HCT116 (cell line): Measurements from ENCODE around the gene PAFAH1B1. TPM values are rescaled to one million over a fixed set of nuclear protein-coding genes. Genes with fewer than 3 reads are reported as not detected.
"Not testable (repeated sequence)": the region's sequence is repeated elsewhere in the genome, so short reads cannot be mapped to it uniquely, and the experiment has no call there.

ENCODE experiments used
- ATAC-seq: fragments of 200-7000 bp; cut with Tn5 transposase; 2 replicates; pipeline ENCODE4 v1.9.1; 2020; ENCODE audit warnings: mild to moderate bottlenecking, moderate library complexity
- BruUV-seq: library from RNA; stranded (reverse); fragments of 400-500 nt; replicated peaks from 2 replicates; lab custom pipeline; 2021; lab: Mats Ljungman, UMichigan
- CTCF ChIA-PET: fragments of 300-600 bp; sonication (Branson Sonifier 250); formaldehyde crosslinking; loops from one replicate; lab custom pipeline; 2021; ENCODE audit warnings: antibody characterized with exemption; lab: Charles Lee
- POLR2A ChIA-PET: fragments of 300-600, 350-600 bp; sonication (Branson Sonifier 250); formaldehyde crosslinking; loops from one replicate; lab custom pipeline; 2021; ENCODE audit warnings: antibody characterized with exemption; lab: Charles Lee
- RAD21 ChIA-PET, 2 experiments: fragments of 300-600 bp; sonication (Branson Sonifier 250); formaldehyde crosslinking; loops; one replicate each; lab custom pipeline; 2023; ENCODE audit warnings: low total read pairs in 2 of 2; ENCODE audit not compliant: uncharacterized antibody in 2 of 2, unreplicated experiment in 2 of 2, low non-redundant PET in 1 of 2; lab: Charles Lee
- DNase-seq: peaks from one replicate; pipeline ENCODE4 v3.0.0-alpha.2; 2010; ENCODE audit warnings: low read depth, low spot score
- H2AFZ ChIP-seq: fragments of 200-600 bp; shearing (Covaris generic), sonication (generic); 2 replicates; pipeline ENCODE4 v1.6.1; 2017; ENCODE audit warnings: low read depth, mixed run types, mixed read lengths, antibody characterized with exemption, low read length; ENCODE audit not compliant: poor library complexity, severe bottlenecking
- H3K27ac ChIP-seq: 2 replicates; pipeline ENCODE4 v1.5.1; 2012; ENCODE audit warnings: low read depth, low read length
- H3K27me3 ChIP-seq: fragments of 200-600 bp; sonication (generic); 2 replicates; pipeline ENCODE4 v1.6.1; 2016; ENCODE audit warnings: mixed run types, low read length, mixed read lengths; ENCODE audit not compliant: insufficient read depth
- H3K36me3 ChIP-seq, 2 experiments: fragments of 200-500 bp in 1 of 2; fragments of 200-600 bp in 1 of 2; sonication (Bioruptor generic) in 1 of 2; sonication (generic) in 1 of 2; 2 replicates each; pipeline versions ENCODE4 v1.5.1 to v1.6.1; 2014 to 2016; ENCODE audit warnings: low read length in 2 of 2, inconsistent platforms in 1 of 2, mixed read lengths in 1 of 2, mixed run types in 1 of 2; ENCODE audit not compliant: insufficient read depth in 2 of 2, control insufficient read depth in 1 of 2
- H3K4me1 ChIP-seq, 2 experiments: fragments of 200-600 bp in 1 of 2; sonication (generic) in 1 of 2; 2 replicates each; pipeline versions ENCODE4 v1.5.1 to v1.6.1; 2012 to 2017; ENCODE audit warnings: low read length in 2 of 2, inconsistent platforms in 1 of 2, mild to moderate bottlenecking in 1 of 2, mixed read lengths in 1 of 2, mixed run types in 1 of 2, moderate library complexity in 1 of 2; ENCODE audit not compliant: insufficient read depth in 2 of 2, control insufficient read depth in 1 of 2
- H3K4me2 ChIP-seq: fragments of 200-600 bp; sonication (generic); 2 replicates; pipeline ENCODE4 v1.6.1; 2017; ENCODE audit warnings: mixed run types, low read length, mixed read lengths
- H3K4me3 ChIP-seq, 2 experiments: fragments of 200-600 bp in 1 of 2; sonication (generic) in 1 of 2; replicated peaks in 1 of 2; 2 replicates each; pipeline ENCODE4 v1.5.1; 2011 to 2016; ENCODE audit warnings: low read length in 2 of 2, control low read depth in 1 of 2, low read depth in 1 of 2, mild to moderate bottlenecking in 1 of 2, mixed read lengths in 1 of 2, mixed run types in 1 of 2
- H3K79me2 ChIP-seq: fragments of 200-600 bp; sonication (generic); 2 replicates; pipeline ENCODE4 v1.6.1; 2017; ENCODE audit warnings: mild to moderate bottlenecking, mixed run types, low read length, moderate library complexity, mixed read lengths; ENCODE audit not compliant: insufficient read depth
- H3K9ac ChIP-seq: fragments of 200-600 bp; sonication (generic); 2 replicates; pipeline ENCODE4 v1.6.1; 2016; ENCODE audit warnings: low read length, mixed read lengths
- H3K9me2 ChIP-seq: fragments of 200-600 bp; sonication (generic), shearing (Covaris generic); 2 replicates; pipeline ENCODE4 v1.6.1; 2017; ENCODE audit warnings: mixed run types, mild to moderate bottlenecking, moderate library complexity; ENCODE audit not compliant: insufficient read depth
- H3K9me3 ChIP-seq, 2 experiments: fragments of 200-500 bp in 1 of 2; fragments of 200-600 bp in 1 of 2; sonication (Bioruptor generic) in 1 of 2; sonication (generic) in 1 of 2; 2 replicates each; pipeline ENCODE4 v1.6.1; 2014 to 2017; ENCODE audit warnings: low read length in 2 of 2, mixed read lengths in 2 of 2, inconsistent platforms in 1 of 2, low read depth in 1 of 2, mild to moderate bottlenecking in 1 of 2, mixed run types in 1 of 2, moderate library complexity in 1 of 2; ENCODE audit not compliant: control insufficient read depth in 1 of 2, insufficient read depth in 1 of 2
- H4K20me1 ChIP-seq: fragments of 200-600 bp; sonication (generic), shearing (Covaris generic); 2 replicates; pipeline ENCODE4 v1.6.1; 2017; ENCODE audit warnings: mixed run types, mild to moderate bottlenecking, moderate library complexity; ENCODE audit not compliant: insufficient read depth
- ATF3 ChIP-seq: IDR thresholded peaks from 2 replicates; pipeline ENCODE4 v1.6.1; 2012
- EZH2 ChIP-seq: fragments of 200-600 bp; sonication (generic); IDR thresholded peaks from 2 replicates; pipeline ENCODE4 v1.6.1; 2017; ENCODE audit warnings: antibody characterized with exemption, mixed run types
- FOSL1 ChIP-seq: IDR thresholded peaks from 2 replicates; pipeline ENCODE4 v1.6.1; 2012; ENCODE audit warnings: low read depth
- POLR2A ChIP-seq: IDR thresholded peaks from 2 replicates; pipeline ENCODE4 v1.7.0; 2011; ENCODE audit warnings: borderline replicate concordance; ENCODE audit not compliant: insufficient read depth, insufficient read length; ENCODE audit errors: extremely low read depth
- RAD21 ChIP-seq: IDR thresholded peaks from 2 replicates; pipeline ENCODE4 v1.6.1; 2012; ENCODE audit warnings: low read depth, mild to moderate bottlenecking
- REST ChIP-seq: IDR thresholded peaks from 2 replicates; pipeline ENCODE4 v1.6.1; 2012; ENCODE audit warnings: low read depth
- SIN3A ChIP-seq: IDR thresholded peaks from 2 replicates; pipeline ENCODE4 v1.6.1; 2012; ENCODE audit warnings: low read depth
- SRF ChIP-seq: IDR thresholded peaks from 2 replicates; pipeline ENCODE4 v1.6.1; 2012; ENCODE audit warnings: low read depth
- ZFX ChIP-seq: fragments of 450-650 bp; IDR thresholded peaks from 2 replicates; pipeline ENCODE4 v1.6.1; 2017
- intact Hi-C: fragments of 100-400 bp; cut with micrococcal nuclease; formaldehyde crosslinking; loops from 2 replicates; pipeline ENCODE4 v1.10.0; 2022
- total RNA-seq: library from RNA; stranded (reverse); gene quantifications from one replicate; pipeline ENCODE4 v1.2.1, GENCODE V29; 2021; ENCODE audit not compliant: unreplicated experiment
- TF ChIP-seq, protein P1 (sequence below): IDR thresholded peaks from 2 replicates; pipeline ENCODE4 v1.6.1; 2011; ENCODE audit warnings: mild to moderate bottlenecking, low read length, moderate library complexity; ENCODE audit not compliant: insufficient replicate concordance; ENCODE audit errors: extremely low read depth

PAFAH1B1 gene
- total RNA-seq, 1 experiment from 2014 or later, result 113 TPM

GRCh38 chr17:2672026-2672425 lies 78.6 kb downstream of the PAFAH1B1 start:
- no peaks in the 10 kb centered on the region for H3K27me3 ChIP-seq
- peaks cover 49 to 61% of the 10 kb centered on the region in 2 experiments for H3K36me3 ChIP-seq
- DNase-seq, result no peak
- TF ChIP-seq SIN3A (no peak), POLR2A (no peak), RAD21 (no peak), SRF (no peak), FOSL1 (no peak), ZFX (no peak), EZH2 (no peak), ATF3 (no peak), REST (no peak)
- TF ChIP-seq, protein P1, sequence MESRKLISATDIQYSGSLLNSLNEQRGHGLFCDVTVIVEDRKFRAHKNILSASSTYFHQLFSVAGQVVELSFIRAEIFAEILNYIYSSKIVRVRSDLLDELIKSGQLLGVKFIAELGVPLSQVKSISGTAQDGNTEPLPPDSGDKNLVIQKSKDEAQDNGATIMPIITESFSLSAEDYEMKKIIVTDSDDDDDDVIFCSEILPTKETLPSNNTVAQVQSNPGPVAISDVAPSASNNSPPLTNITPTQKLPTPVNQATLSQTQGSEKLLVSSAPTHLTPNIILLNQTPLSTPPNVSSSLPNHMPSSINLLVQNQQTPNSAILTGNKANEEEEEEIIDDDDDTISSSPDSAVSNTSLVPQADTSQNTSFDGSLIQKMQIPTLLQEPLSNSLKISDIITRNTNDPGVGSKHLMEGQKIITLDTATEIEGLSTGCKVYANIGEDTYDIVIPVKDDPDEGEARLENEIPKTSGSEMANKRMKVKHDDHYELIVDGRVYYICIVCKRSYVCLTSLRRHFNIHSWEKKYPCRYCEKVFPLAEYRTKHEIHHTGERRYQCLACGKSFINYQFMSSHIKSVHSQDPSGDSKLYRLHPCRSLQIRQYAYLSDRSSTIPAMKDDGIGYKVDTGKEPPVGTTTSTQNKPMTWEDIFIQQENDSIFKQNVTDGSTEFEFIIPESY, result no peak
- TF ChIP-seq, all 23 proteins: peak for 0
- intact Hi-C loops, result loop anchor here (10.0 kb wide), 3 partner anchors 77 to 247 kb away; partner anchors contain the start of gene PAFAH1B1
- Histone ChIP-seq H4K20me1 (peaks cover 5% of the 10 kb centered on the region; the same call in 1 of the 2 replicates), H3K4me1 (no peaks in the 10 kb centered on the region), H3K9me3 (no peaks in the 10 kb centered on the region), H3K27ac (no peak overlapping the region), H3K9me2 (no peaks in the 10 kb centered on the region), H2AFZ (no peak overlapping the region), H3K9ac (no peak overlapping the region), H3K4me2 (no peak overlapping the region), H3K79me2 (peaks cover 44% of the 10 kb centered on the region), H3K4me3 (no peak overlapping the region)
- ChIA-PET POLR2A (no interaction called here), CTCF (no interaction called here), RAD21 (no interaction called here)
- no peak for ATAC-seq
- BruUV-seq, result no TSS peak

- not testable (repeated sequence) for ATAC-seq, H3K4me3 ChIP-seq
Measured at GRCh38 chr17:2679247-2679646, 85.8 kb downstream of the PAFAH1B1 start.

More at GRCh38 chr17:2679247-2679646, 85.8 kb downstream of the PAFAH1B1 start:
- POLR2A ChIA-PET, H3K9me2 ChIP-seq, H3K9ac ChIP-seq, H3K27ac ChIP-seq, H3K27me3 ChIP-seq, CTCF ChIA-PET, RAD21 ChIA-PET, H3K4me1 ChIP-seq, BruUV-seq, DNase-seq, H3K9me3 ChIP-seq, H2AFZ ChIP-seq, H3K4me2 ChIP-seq: not testable (repeated sequence)
- Histone ChIP-seq H3K79me2 (peaks cover 18% of the 10 kb centered on the region), H3K36me3 (peaks cover 37 to 48% of the 10 kb centered on the region in 2 experiments), H4K20me1 (peaks cover 11% of the 10 kb centered on the region)
- intact Hi-C loops, result loop anchor here (5.0 to 10.0 kb wide), 4 partner anchors 84 to 254 kb away; partner anchors contain the start of genes METTL16 and PAFAH1B1
